Stomach (tissue), 9 donors: ENCODE measurements around the gene ACYP1. TPM values are rescaled to one million over a fixed set of nuclear protein-coding genes. Genes with fewer than 3 reads are reported as not detected.
"Not testable (repeated sequence)": the region's sequence is repeated elsewhere in the genome, so short reads cannot be mapped to it uniquely, and the experiment has no call there.

Experiments used
- DNase-seq, 2 donors: peaks; one replicate each; pipeline versions ENCODE4 v3.0.0 to v3.0.0-alpha.2; 2013 to 2019
- H3K27ac ChIP-seq, 5 donors: fragments of 200-600 bp in 4 of 5; sonication (generic) in 4 of 5; one replicate each; pipeline ENCODE4 v1.5.1; 2013 to 2019; ENCODE audit warnings: mild to moderate bottlenecking in 1 of 5, moderate library complexity in 1 of 5
- H3K27me3 ChIP-seq, 3 donors: fragments of 200-600 bp; sonication (generic); one replicate each; pipeline ENCODE4 v1.5.1; 2017 to 2019; ENCODE audit warnings: mixed run types in 1 of 3
- H3K36me3 ChIP-seq, 4 donors: fragments of 200-600 bp; sonication (generic); 1 replicate in 3 of 4; 2 replicates in 1 of 4; pipeline ENCODE4 v1.5.1; 2016 to 2019
- H3K4me1 ChIP-seq, 4 donors: fragments of 200-600 bp; sonication (generic); one replicate each; pipeline ENCODE4 v1.5.1; 2016 to 2019
- H3K4me3 ChIP-seq, 4 donors: fragments of 200-600 bp; sonication (generic) in 3 of 4; one replicate each; pipeline ENCODE4 v1.5.1; 2016 to 2019; ENCODE audit warnings: mild to moderate bottlenecking in 1 of 4
- H3K9me3 ChIP-seq, 4 donors: fragments of 200-600 bp; sonication (generic); one replicate each; pipeline ENCODE4 v1.5.1; 2016 to 2019
- CTCF ChIP-seq, 7 experiments: fragments of 450-650 bp in 4 of 7; fragments of 200-600 bp in 3 of 7; sonication (generic) in 3 of 7; IDR thresholded peaks; one replicate each; pipeline ENCODE4 v1.5.1; 2016 to 2019; ENCODE audit warnings: antibody characterized with exemption in 7 of 7, control low read depth in 2 of 7, mild to moderate bottlenecking in 1 of 7
- EP300 ChIP-seq: sonication (generic); formaldehyde crosslinking; IDR thresholded peaks from one replicate; pipeline ENCODE4 v1.6.1; 2017; ENCODE audit warnings: antibody characterized with exemption
- POLR2A ChIP-seq, 4 donors: fragments of 450-650 bp; IDR thresholded peaks; one replicate each; pipeline ENCODE4 v1.6.1; 2016; ENCODE audit warnings: antibody characterized with exemption in 4 of 4, control low read depth in 2 of 4, mild to moderate bottlenecking in 1 of 4, moderate library complexity in 1 of 4
- POLR2AphosphoS5 ChIP-seq, 3 donors: sonication (generic); formaldehyde crosslinking; IDR thresholded peaks; one replicate each; pipeline ENCODE4 v1.6.1; 2016; ENCODE audit warnings: antibody characterized with exemption in 3 of 3
- WGBS, 5 donors: extraction: QIAGEN DNeasy Blood & Tissue Kit in 3 of 5; methylation state at CpG; one replicate each; pipeline versions ENCODE4 v1.1.5 to v1.1.7; 2013 to 2018; 5-methylcytosine and 5-hydroxymethylcytosine counted together
- intact Hi-C: fragments of 100-400 bp; cut with DNase I; formaldehyde crosslinking; loops from one replicate; pipeline ENCODE4 v1.15.1; 2023; ENCODE audit warnings: low total_unique reads
- polyA plus RNA-seq, 3 donors: library from polyadenylated mRNA; stranded (reverse); fragments of 200-250 nt; gene quantifications; one replicate each; pipeline ENCODE4 v1.2.3, GENCODE V29; 2013
- total RNA-seq, 5 donors: library from RNA; depleted of rRNA; stranded (reverse); fragments of >200 nt; gene quantifications; one replicate each; pipeline versions ENCODE4 v1.1.0 to v1.2.3, GENCODE V29; 2014 to 2016
- donor health status: healthy with polysubstance abuse.
- donor health status: Bipolar disorder and iron deficiency.
- donor health status: healthy.

ACYP1 gene
- total and polyA plus RNA-seq, 8 donors: 7.9 to 30.1 (median 12.0) TPM; not detected in 2

DNA sequence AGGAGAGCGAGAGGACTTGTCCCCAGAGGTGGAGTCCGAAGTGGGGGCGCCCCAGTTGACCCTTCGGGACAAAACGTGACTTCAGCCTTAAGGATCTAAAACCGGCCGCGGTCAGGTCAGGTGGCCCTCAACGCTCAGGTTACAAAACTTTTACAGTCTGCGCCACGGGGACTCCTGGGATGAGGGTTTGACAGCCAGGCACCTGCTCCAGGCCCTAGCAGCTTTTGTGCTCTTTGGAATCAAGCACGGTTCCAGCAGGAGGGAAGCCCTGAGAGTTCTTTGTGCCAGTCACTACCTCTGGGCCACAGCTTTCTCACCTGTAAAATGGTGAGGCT, 6.0 kb upstream of the ACYP1 start:
- H3K36me3 ChIP-seq: no peaks in the 10 kb centered on the region
- WGBS, 5 donors: 16 to 25% (median 21%) methylated on average over 10 to 12 of the region's 12 CpGs
- H3K4me1 ChIP-seq: peaks cover 19 to 27% (median 24%) of the 10 kb centered on the region in 4 donors
- TF ChIP-seq CTCF (IDR thresholded peaks at IDR 0.05) (no peak), POLR2A (IDR thresholded peaks at IDR 0.05) (no peak), POLR2AphosphoS5 (IDR thresholded peaks at IDR 0.05) (no peak), EP300 (peak; percentile 10)
- no peak for DNase-seq
- peak overlapping the region; percentile 86 to 94 (median 91) for H3K27ac ChIP-seq
- no peaks in the 10 kb centered on the region for H3K27me3 ChIP-seq
- no peaks in the 10 kb centered on the region for H3K9me3 ChIP-seq
- peak overlapping the region; percentile 49 to 60 (median 58) for H3K4me3 ChIP-seq
- intact Hi-C loops: loop anchor here (10.0 kb wide), 1 partner anchor 115 kb away; the partner anchor contains the start of gene PGF

GRCh38 chr14:75069121-75069810, 5.4 kb upstream of the ACYP1 start, which contains the start of gene ZC2HC1C:
Gene ZC2HC1C (plus strand): TSS chr14:75069641. CDS start chr14:75070574, 933 bp downstream.
- intact Hi-C loops: no loop called here

GRCh38 chr14:75068294-75069120, 4.7 kb upstream of the ACYP1 start:
- intact Hi-C loops: no loop called here
- H3K9me3 ChIP-seq: no peaks in the 10 kb centered on the region
- H3K4me3 ChIP-seq: peak overlapping the region; percentile 49 to 60 (median 58)
- H3K4me1 ChIP-seq: peaks cover 22 to 35% (median 30%) of the 10 kb centered on the region in 4 donors
- WGBS, 5 donors: 12 to 18% (median 14%) methylated on average over 15 of the region's 15 CpGs
- peak in 1 of 2 donors; percentile 69 for DNase-seq
- no peaks in the 10 kb centered on the region for H3K27me3 ChIP-seq
- peak overlapping the region; percentile 86 to 94 (median 91) for H3K27ac ChIP-seq
- H3K36me3 ChIP-seq: no peaks in the 10 kb centered on the region
- TF ChIP-seq CTCF (IDR thresholded peaks at IDR 0.05) (peak in 1 of 7 experiments; percentile 7), EP300 (no peak)

More at GRCh38 chr14:75069121-75069810, 5.4 kb upstream of the ACYP1 start, which contains the start of gene ZC2HC1C:
- Histone ChIP-seq H3K9me3 (no peaks in the 10 kb centered on the region), H3K36me3 (no peaks in the 10 kb centered on the region), H3K27me3 (no peaks in the 10 kb centered on the region), H3K4me3 (peak within 1 kb of the TSS; percentile 49 to 60 (median 58)), H3K4me1 (peaks cover 21 to 32% (median 26%) of the 10 kb centered on the region in 4 donors), H3K27ac (peak within 1 kb of the TSS; percentile 86 to 94 (median 91))
- 1 to 2% (median 2%) methylated on average over 38 to 58 of the region's 58 CpGs for WGBS, 5 donors
- TF ChIP-seq POLR2AphosphoS5 (IDR thresholded peaks at IDR 0.05) (peak in 2 of 3 donors; percentile 68 to 82), EP300 (no peak), CTCF (IDR thresholded peaks at IDR 0.05) (no peak), POLR2A (IDR thresholded peaks at IDR 0.05) (no peak)
- peak; percentile 97 to 98 for DNase-seq

GRCh38 chr14:75067765-75068164, 3.9 kb upstream of the ACYP1 start:
- 71 to 89% (median 88%) methylated on average over 3 to 4 of the region's 4 CpGs for whole genome bisulfite sequencing, 5 donors
- H3K4me3 ChIP-seq: peak overlapping the region in 1 of 4 donors; percentile 60
- H3K27me3 ChIP-seq, H3K9me3 ChIP-seq, H3K36me3 ChIP-seq, DNase-seq, intact Hi-C loops: not testable (repeated sequence)
- peak overlapping the region in 4 of 5 donors; percentile 91 to 94 (median 92) for H3K27ac ChIP-seq
- H3K4me1 ChIP-seq: peaks cover 22 to 42% (median 37%) of the 10 kb centered on the region in 4 donors
